H1 (cell line): ENCODE data around the gene SIRT7. TPM values are rescaled to one million over a fixed set of nuclear protein-coding genes. Genes with fewer than 3 reads are reported as not detected.
A peak's percentile ranks its signal among the peaks of the same experiment; 100 is the strongest.

Experiments
- ASH2L ChIP-seq: fragments of 200-600, 300-600 bp; sonication (generic); IDR thresholded peaks from one replicate; pipeline ENCODE4 v1.7.1; 2017; ENCODE audit warnings: low read length
- CBX5 ChIP-seq: fragments of 300-800, 300-1000 bp; sonication (generic); IDR thresholded peaks from 2 replicates; pipeline ENCODE4 v1.7.1; 2016; ENCODE audit warnings: antibody characterized with exemption, low read length, low read depth
- CEBPB ChIP-seq: IDR thresholded peaks from 2 replicates; pipeline ENCODE4 v1.6.1; 2012; ENCODE audit warnings: low read depth, low read length
- CHD1 ChIP-seq: IDR thresholded peaks from 2 replicates; pipeline ENCODE4 v1.6.1; 2012; ENCODE audit warnings: low read depth, low read length, improper control_type of control experiment
- FOSL1 ChIP-seq: IDR thresholded peaks from 2 replicates; pipeline ENCODE4 v1.6.1; 2011; ENCODE audit warnings: mild to moderate bottlenecking, low read depth, low read length, moderate library complexity; ENCODE audit not compliant: insufficient read depth
- GABPA ChIP-seq: IDR thresholded peaks from 2 replicates; pipeline ENCODE4 v1.6.1; 2011; ENCODE audit warnings: mild to moderate bottlenecking, low read length, moderate library complexity, borderline replicate concordance; ENCODE audit not compliant: insufficient read depth
- GTF2F1 ChIP-seq: IDR thresholded peaks from 2 replicates; pipeline ENCODE4 v1.6.1; 2012; ENCODE audit warnings: low read depth, low read length, improper control_type of control experiment, borderline replicate concordance
- HDAC2 ChIP-seq, 2 experiments: fragments of 300-600 bp in 1 of 2; sonication (generic) in 1 of 2; IDR thresholded peaks; 2 replicates each; pipeline ENCODE4 v1.6.1; 2011 to 2012; ENCODE audit warnings: low read depth in 2 of 2, low read length in 2 of 2, mild to moderate bottlenecking in 2 of 2, moderate library complexity in 2 of 2, borderline replicate concordance in 1 of 2, inconsistent platforms in 1 of 2
- JUN ChIP-seq: IDR thresholded peaks from 2 replicates; pipeline ENCODE4 v1.6.1; 2011; ENCODE audit warnings: low read depth, mild to moderate bottlenecking, improper control_type of control experiment, low read length
- KDM5A ChIP-seq: fragments of 200-600 bp; IDR thresholded peaks from 2 replicates; pipeline ENCODE4 v1.7.1; 2012; ENCODE audit warnings: mild to moderate bottlenecking, low read length, inconsistent platforms, mixed read lengths
- PHF8 ChIP-seq: fragments of 200-600 bp; sonication (generic); conservative IDR thresholded peaks from 2 replicates; pipeline ENCODE4 v1.7.1; 2012; ENCODE audit warnings: low read depth, mild to moderate bottlenecking, inconsistent platforms, low read length, moderate library complexity
- POLR2A ChIP-seq, 2 experiments: IDR thresholded peaks; 1 replicate in 1 of 2; 2 replicates in 1 of 2; pipeline ENCODE4 v1.6.1; 2011; ENCODE audit warnings: low read depth in 2 of 2, low read length in 2 of 2, mild to moderate bottlenecking in 2 of 2; ENCODE audit errors: control extremely low read depth in 1 of 2
- RAD21 ChIP-seq, 2 experiments: IDR thresholded peaks in 1 of 2; conservative IDR thresholded peaks in 1 of 2; 2 replicates each; pipeline ENCODE4 v1.6.1; 2011; ENCODE audit warnings: low read depth in 2 of 2, low read length in 2 of 2, improper control_type of control experiment in 1 of 2, inconsistent platforms in 1 of 2, mild to moderate bottlenecking in 1 of 2, moderate library complexity in 1 of 2
- RFX5 ChIP-seq: IDR thresholded peaks from 2 replicates; pipeline ENCODE4 v1.6.1; 2011; ENCODE audit warnings: low read depth, low read length, improper control_type of control experiment, borderline replicate concordance
- SUZ12 ChIP-seq: fragments of 200-600 bp; sonication (generic); IDR thresholded peaks from 2 replicates; pipeline ENCODE4 v1.6.1; 2012; ENCODE audit warnings: mild to moderate bottlenecking, inconsistent platforms, low read length, moderate library complexity, mixed read lengths
- YY1 ChIP-seq: IDR thresholded peaks from 2 replicates; pipeline ENCODE4 v1.6.1; 2011; ENCODE audit warnings: low read depth, mild to moderate bottlenecking, low read length
- polyA plus RNA-seq, 7 experiments: library from polyadenylated mRNA; depleted of rRNA in 3 of 7; stranded (reverse) in 5 of 7; unstranded in 2 of 7; fragments of >200 nt in 5 of 7; fragments of 200-250 nt in 2 of 7; gene quantifications; 1 replicate in 5 of 7; 2 replicates in 1 of 7; 4 replicates in 1 of 7; pipeline versions ENCODE4 v1.2.1 to v1.2.3, GENCODE V29; 2011 to 2013; ENCODE audit warnings: missing spikeins in 2 of 7, mixed read lengths in 2 of 7
- total RNA-seq: library from RNA; stranded (reverse); fragmentation: NEBNext Ultra II Directional; extraction: Animal tissue kit (Norgen Biotek cat#: 25700); gene quantifications from 2 replicates; pipeline ENCODE4 v1.2.1, GENCODE V29; 2021
- TF ChIP-seq, protein P1 (sequence below): IDR thresholded peaks from 2 replicates; pipeline ENCODE4 v1.6.1; 2012; ENCODE audit warnings: low read length, inconsistent platforms
- TF ChIP-seq, protein P2 (sequence below): IDR thresholded peaks from 2 replicates; pipeline ENCODE4 v1.6.1; 2011; ENCODE audit warnings: low read length, improper control_type of control experiment

Gene SIRT7
- total and polyA plus RNA-seq, 2 of the 8 experiments (the other 6 are each of a cell fraction or from before 2014, with no cell fraction given), result 5.8 to 16.6 TPM

DNA sequence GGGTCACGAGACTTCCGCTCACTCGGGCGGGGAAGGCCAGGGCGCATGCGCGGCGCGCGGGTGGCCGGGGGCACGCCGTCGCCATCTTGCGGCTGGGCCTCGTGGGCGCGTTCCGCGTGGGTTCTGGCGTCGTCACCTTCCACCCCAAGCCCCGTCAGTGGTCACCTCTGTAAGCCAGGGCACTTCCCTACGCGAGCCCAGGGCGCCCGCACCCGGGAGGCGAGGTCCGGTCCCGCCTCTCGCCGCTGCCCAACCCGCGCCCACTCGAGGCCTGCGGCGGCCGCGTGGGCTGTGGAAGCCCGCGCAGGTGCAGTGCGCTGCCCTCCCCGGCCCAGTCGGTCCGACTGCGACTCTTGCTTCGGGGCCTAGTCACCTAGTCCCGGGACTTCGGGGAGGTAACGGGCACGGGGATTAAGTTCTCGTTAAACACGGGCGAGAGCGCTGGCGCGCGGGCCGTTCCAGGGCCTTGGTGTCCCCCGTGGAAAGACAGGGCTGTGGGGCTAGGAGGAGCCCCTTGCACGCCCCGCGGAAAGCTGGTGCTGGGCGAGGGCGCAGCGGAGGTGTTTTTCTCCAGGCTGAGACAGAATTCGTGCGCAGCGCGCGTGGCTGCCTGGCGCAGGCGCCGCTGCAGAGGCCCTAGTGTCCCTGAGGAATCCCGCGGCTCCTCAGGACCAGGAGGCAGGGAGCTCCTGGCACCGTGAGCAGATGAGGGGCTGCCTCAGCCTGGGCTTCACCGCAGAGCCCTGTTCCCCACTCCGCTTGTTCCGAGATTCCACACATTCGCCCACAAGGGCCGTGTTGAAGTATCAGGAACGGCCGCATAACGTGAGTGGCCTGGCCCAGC, 46.4 kb downstream of the SIRT7 start (continued):
- TF ChIP-seq RFX5 (no peak), RAD21 (IDR thresholded peaks at IDR 0.05 in 1 of 2, conservative IDR thresholded peaks at IDR 0.05 in 1 of 2; ENCODE audit: low read depth in 2 of 2, low read length in 2 of 2) (no peak), POLR2A (IDR thresholded peaks at IDR 0.05; ENCODE audit: control extremely low read depth in 1 of 2, low read depth in 2 of 2, low read length in 2 of 2) (peak in 1 of 2 experiments; percentile 65; a peak in 2 of 3 replicates), CHD1 (no peak), CBX5 (no peak), CEBPB (no peak), YY1 (peak; percentile 89), PHF8 (peak; percentile 78), KDM5A (no peak), FOSL1 (no peak), GABPA (peak; percentile 68; the same call in 1 of the 2 replicates), SUZ12 (no peak), HDAC2 (IDR thresholded peaks at IDR 0.05; ENCODE audit: borderline replicate concordance in 1 of 2, low read depth in 2 of 2, low read length in 2 of 2) (peak in 1 of 2 experiments; percentile 97; a peak in 1 of 4 replicates), ASH2L (peak; percentile 72), JUN (no peak), GTF2F1 (no peak)
- TF ChIP-seq, protein P1, sequence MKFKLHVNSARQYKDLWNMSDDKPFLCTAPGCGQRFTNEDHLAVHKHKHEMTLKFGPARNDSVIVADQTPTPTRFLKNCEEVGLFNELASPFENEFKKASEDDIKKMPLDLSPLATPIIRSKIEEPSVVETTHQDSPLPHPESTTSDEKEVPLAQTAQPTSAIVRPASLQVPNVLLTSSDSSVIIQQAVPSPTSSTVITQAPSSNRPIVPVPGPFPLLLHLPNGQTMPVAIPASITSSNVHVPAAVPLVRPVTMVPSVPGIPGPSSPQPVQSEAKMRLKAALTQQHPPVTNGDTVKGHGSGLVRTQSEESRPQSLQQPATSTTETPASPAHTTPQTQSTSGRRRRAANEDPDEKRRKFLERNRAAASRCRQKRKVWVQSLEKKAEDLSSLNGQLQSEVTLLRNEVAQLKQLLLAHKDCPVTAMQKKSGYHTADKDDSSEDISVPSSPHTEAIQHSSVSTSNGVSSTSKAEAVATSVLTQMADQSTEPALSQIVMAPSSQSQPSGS, result no peak
- TF ChIP-seq, protein P2, sequence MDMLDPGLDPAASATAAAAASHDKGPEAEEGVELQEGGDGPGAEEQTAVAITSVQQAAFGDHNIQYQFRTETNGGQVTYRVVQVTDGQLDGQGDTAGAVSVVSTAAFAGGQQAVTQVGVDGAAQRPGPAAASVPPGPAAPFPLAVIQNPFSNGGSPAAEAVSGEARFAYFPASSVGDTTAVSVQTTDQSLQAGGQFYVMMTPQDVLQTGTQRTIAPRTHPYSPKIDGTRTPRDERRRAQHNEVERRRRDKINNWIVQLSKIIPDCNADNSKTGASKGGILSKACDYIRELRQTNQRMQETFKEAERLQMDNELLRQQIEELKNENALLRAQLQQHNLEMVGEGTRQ, result peak; percentile 66
